GM12878 (cell line): ENCODE data around the gene CAMKMT. TPM values are rescaled to one million over a fixed set of nuclear protein-coding genes. Genes with fewer than 3 reads are reported as not detected.

Source experiments
- ATAC-seq: fragments of 200-7000 bp; cut with Tn5 transposase; 3 replicates; pipeline ENCODE4 v1.9.1; 2020; ENCODE audit warnings: mild to moderate bottlenecking, moderate library complexity
- BruUV-seq: library from RNA; stranded (reverse); fragments of 400-500 nt; replicated peaks from 2 replicates; lab custom pipeline; 2021; lab: Mats Ljungman, UMichigan
- CTCF ChIA-PET: fragments of 300-600 bp; sonication (Branson Sonifier 250); formaldehyde crosslinking; extraction: SDS; loops from one replicate; lab custom pipeline; 2021; ENCODE audit warnings: inconsistent platforms; lab: Yijun Ruan, JAX
- POLR2A ChIA-PET: fragments of 350-600 bp; formaldehyde crosslinking; extraction: SDS; loops from one replicate; lab custom pipeline; 2021; ENCODE audit warnings: inconsistent platforms; lab: Charles Lee
- RAD21 ChIA-PET: fragments of 300-600 bp; sonication (Branson Sonifier 250); formaldehyde crosslinking; loops from one replicate; lab custom pipeline; 2023; ENCODE audit warnings: antibody characterized with exemption; ENCODE audit not compliant: unreplicated experiment; lab: Charles Lee
- SMC1A ChIA-PET: fragments of 300-600 bp; sonication (Branson Sonifier 250); formaldehyde crosslinking; loops from one replicate; lab custom pipeline; 2023; ENCODE audit not compliant: unreplicated experiment, uncharacterized antibody; lab: Charles Lee
- DNase-seq: peaks from one replicate; pipeline ENCODE4 v3.0.0-alpha.2; 2011; ENCODE audit warnings: low read depth, low spot score
- FAIRE-seq: peaks from 3 replicates; lab custom pipeline; 2011; peaks lifted over from hg19 to GRCh38; lab: Jason Lieb, UNC
- H2AFZ ChIP-seq: 2 replicates; pipeline ENCODE4 v1.6.0; 2011; ENCODE audit warnings: low read depth, low read length, control low read depth; ENCODE audit not compliant: control insufficient read depth
- H3K27ac ChIP-seq: 2 replicates; pipeline ENCODE4 v1.5.1; 2011; ENCODE audit warnings: control low read depth; ENCODE audit not compliant: control insufficient read depth, insufficient read depth
- H3K27me3 ChIP-seq, 2 experiments: replicated peaks in 1 of 2; 2 replicates each; pipeline versions ENCODE4 v1.6.0 to v1.6.1; 2011; ENCODE audit warnings: low read length in 1 of 2; ENCODE audit not compliant: control insufficient read depth in 2 of 2, insufficient read depth in 2 of 2
- H3K36me3 ChIP-seq, 2 experiments: 2 replicates each; pipeline ENCODE4 v1.5.1; 2011; ENCODE audit warnings: low read length in 1 of 2; ENCODE audit not compliant: control insufficient read depth in 2 of 2, insufficient read depth in 2 of 2
- H3K4me1 ChIP-seq: 2 replicates; pipeline ENCODE4 v1.6.1; 2011; ENCODE audit warnings: mild to moderate bottlenecking, low read length, moderate library complexity, mixed read lengths; ENCODE audit not compliant: control insufficient read depth, insufficient read depth
- H3K4me2 ChIP-seq: 2 replicates; pipeline ENCODE4 v1.6.0; 2011; ENCODE audit warnings: control low read depth; ENCODE audit not compliant: control insufficient read depth, insufficient read depth
- H3K4me3 ChIP-seq: fragments of 200-600 bp; sonication (generic); 2 replicates; pipeline ENCODE4 v1.5.1; 2016
- H3K79me2 ChIP-seq: 2 replicates; pipeline ENCODE4 v1.6.0; 2011; ENCODE audit warnings: low read length; ENCODE audit not compliant: control insufficient read depth, insufficient read depth
- H3K9ac ChIP-seq: 2 replicates; pipeline ENCODE4 v1.8.0; 2011; ENCODE audit warnings: low read length, control low read depth, mixed read lengths; ENCODE audit not compliant: control insufficient read depth, insufficient read depth
- H3K9me3 ChIP-seq: replicated peaks from 3 replicates; pipeline ENCODE4 v1.5.1; 2011; ENCODE audit warnings: mild to moderate bottlenecking, low read length; ENCODE audit not compliant: control insufficient read depth, insufficient read depth
- H4K20me1 ChIP-seq: 2 replicates; pipeline ENCODE4 v1.6.0; 2011; ENCODE audit not compliant: control insufficient read depth, insufficient read depth
- BMI1 ChIP-seq: fragments of 450-650 bp; IDR thresholded peaks from 2 replicates; pipeline ENCODE4 v1.6.1; 2016; ENCODE audit warnings: mild to moderate bottlenecking, moderate library complexity, borderline replicate concordance
- CREB1 ChIP-seq: IDR thresholded peaks from 2 replicates; pipeline ENCODE4 v1.6.1; 2012; ENCODE audit warnings: low read depth, mild to moderate bottlenecking, inconsistent platforms
- CTCF ChIP-seq, 3 experiments: IDR thresholded peaks in 2 of 3; conservative IDR thresholded peaks in 1 of 3; 2 replicates each; pipeline ENCODE4 v1.5.1; 2011; ENCODE audit warnings: low read depth in 3 of 3, low read length in 3 of 3, mild to moderate bottlenecking in 3 of 3, control low read depth in 2 of 3, moderate library complexity in 2 of 3, inconsistent platforms in 1 of 3, mixed read lengths in 1 of 3; ENCODE audit not compliant: control insufficient read depth in 2 of 3, insufficient read depth in 1 of 3; ENCODE audit errors: extremely low read depth in 1 of 3
- FOXK2 ChIP-seq: fragments of 450-650 bp; IDR thresholded peaks from 2 replicates; pipeline ENCODE4 v1.6.1; 2017; ENCODE audit warnings: mild to moderate bottlenecking, moderate library complexity
- NFYA ChIP-seq: IDR thresholded peaks from 2 replicates; pipeline ENCODE4 v1.6.1; 2011; ENCODE audit warnings: low read depth, mild to moderate bottlenecking, low read length, improper control_type of control experiment, borderline replicate concordance
- NFYB ChIP-seq: IDR thresholded peaks from 2 replicates; pipeline ENCODE4 v1.6.1; 2011; ENCODE audit warnings: low read depth, mild to moderate bottlenecking, low read length, improper control_type of control experiment, moderate library complexity; ENCODE audit not compliant: insufficient read depth
- PAX8 ChIP-seq: fragments of 450-650 bp; IDR thresholded peaks from 2 replicates; pipeline ENCODE4 v1.6.1; 2017; ENCODE audit warnings: mild to moderate bottlenecking, moderate library complexity
- PRDM15 ChIP-seq: fragments of 450-650 bp; formaldehyde crosslinking; IDR thresholded peaks from 2 replicates; pipeline ENCODE4 v1.4.0; 2020; ENCODE audit warnings: mild to moderate bottlenecking, moderate library complexity
- RELA ChIP-seq: fragments of 450-650 bp; IDR thresholded peaks from 2 replicates; pipeline ENCODE4 v1.8.0; 2014; ENCODE audit warnings: borderline replicate concordance; ENCODE audit not compliant: partially characterized antibody
- RELB ChIP-seq: fragments of 450-650 bp; IDR thresholded peaks from 2 replicates; pipeline ENCODE4 v1.6.1; 2017; ENCODE audit warnings: low read depth, mild to moderate bottlenecking, moderate library complexity
- RFX5 ChIP-seq: IDR thresholded peaks from 2 replicates; pipeline ENCODE4 v1.6.1; 2011; ENCODE audit warnings: low read depth, low read length, improper control_type of control experiment
- SIX5 ChIP-seq: IDR thresholded peaks from 2 replicates; pipeline ENCODE4 v1.6.1; 2011; ENCODE audit warnings: mild to moderate bottlenecking, low read depth, low read length, moderate library complexity; ENCODE audit not compliant: severe bottlenecking
- TAF1 ChIP-seq: IDR thresholded peaks from 2 replicates; pipeline ENCODE4 v1.6.1; 2011; ENCODE audit warnings: mild to moderate bottlenecking, low read depth, low read length, borderline replicate concordance
- TCF7 ChIP-seq: IDR thresholded peaks from 2 replicates; pipeline ENCODE4 v1.6.1; 2014; ENCODE audit warnings: antibody characterized with exemption, borderline replicate concordance
- ZBED1 ChIP-seq: IDR thresholded peaks from 2 replicates; pipeline ENCODE4 v1.6.1; 2016; ENCODE audit warnings: borderline replicate concordance
- ZBTB33 ChIP-seq: fragments of 450-650 bp; IDR thresholded peaks from 2 replicates; pipeline ENCODE4 v1.6.1; 2017; ENCODE audit warnings: mild to moderate bottlenecking
- WGBS: methylation state at CpG from one replicate; pipeline ENCODE4 v1.1.6; 2016; ENCODE audit warnings: low lambda C conversion rate; ENCODE audit not compliant: insufficient replicate concordance, insufficient coverage; ENCODE audit errors: missing lambda C conversion rate; 5-methylcytosine and 5-hydroxymethylcytosine counted together
- in situ Hi-C: fragments of 300-500 bp; cut with MboI; formaldehyde crosslinking; loops from 9 replicates; pipeline ENCODE4 v1.14.3; 2018; ENCODE audit warnings: mixed read lengths
- intact Hi-C: fragments of 100-400 bp; cut with micrococcal nuclease; formaldehyde crosslinking; loops from one replicate; pipeline ENCODE4 v1.14.2; 2022; ENCODE audit not compliant: unreplicated experiment
- polyA plus RNA-seq, 11 experiments: library from polyadenylated mRNA; depleted of rRNA in 4 of 11; unstranded in 6 of 11; stranded (reverse) in 5 of 11; fragments of >200 nt; fragmentation: Nextera tagmentation in 4 of 11; fragmentation: Illumina TruSeq in 1 of 11; extraction: Ambion mirVana in 4 of 11; extraction: Trizol in 1 of 11; gene quantifications; 1 replicate in 1 of 11; 2 replicates in 10 of 11; pipeline versions ENCODE4 v1.2.1 to v1.2.3, GENCODE V29; 2011 to 2016; ENCODE audit warnings: inconsistent platforms in 2 of 11, missing spikeins in 2 of 11, low read depth in 1 of 11
- total RNA-seq, 4 experiments: library from RNA; depleted of rRNA in 3 of 4; stranded (reverse); fragments of >200 nt in 3 of 4; fragmentation: Illumina TruSeq in 1 of 4; extraction: Trizol in 1 of 4; gene quantifications; 2 replicates each; pipeline versions ENCODE4 v1.2.1 to v1.2.3, GENCODE V29; 2013 to 2021

Gene CAMKMT
- total and polyA plus RNA-seq, 10 of the 15 experiments (the other 5 are each of a cell fraction or from before 2014, with no cell fraction given): 2.7 to 16.0 (median 11.8) TPM

GRCh38 chr2:44742057-44742456 lies 380.3 kb downstream of the CAMKMT start:
- no peaks in the 10 kb centered on the region for H3K27me3 ChIP-seq
- intact Hi-C loops (no loop called here), in situ Hi-C loops (no loop called here)
- no peak for FAIRE-seq
- POLR2A ChIA-PET: no interaction called here
- no TSS peak for BruUV-seq
- ATAC-seq: no peak
- H3K9ac ChIP-seq: no peak overlapping the region
- peaks cover 3% of the 10 kb centered on the region; the same call in 2 of the 3 replicates for H3K9me3 ChIP-seq
- no peaks in the 10 kb centered on the region for H4K20me1 ChIP-seq
- H3K4me3 ChIP-seq: no peak overlapping the region
- H3K27ac ChIP-seq: no peak overlapping the region
- RAD21 ChIA-PET: interaction anchor here (0.9 kb wide), 1 partner anchor 238 kb away, joined by 3 read pairs; no protein-coding TSS in a partner anchor
- no peaks in the 10 kb centered on the region for H3K4me1 ChIP-seq
- no peaks in the 10 kb centered on the region for H3K36me3 ChIP-seq
- no peak overlapping the region for H3K4me2 ChIP-seq
- SMC1A ChIA-PET: no interaction called here
- no peak overlapping the region for H2AFZ ChIP-seq
- H3K79me2 ChIP-seq: no peaks in the 10 kb centered on the region
- WGBS: 97% methylated on average over 3 of the region's 3 CpGs
- DNase-seq: no peak
- CTCF ChIA-PET: interaction anchor here (1.4 kb wide), 1 partner anchor 10 kb away, joined by 5 read pairs; no protein-coding TSS in a partner anchor
- TF ChIP-seq ZBED1: no peak
- no peak for TF ChIP-seq RELA
- TF ChIP-seq PRDM15: no peak
- TF ChIP-seq NFYB: no peak
- TF ChIP-seq SIX5: no peak
- no peak for TF ChIP-seq TAF1
- no peak for TF ChIP-seq TCF7
- TF ChIP-seq CTCF (IDR thresholded peaks at IDR 0.05 in 2 of 3, conservative IDR thresholded peaks at IDR 0.05 in 1 of 3; ENCODE audit: control insufficient read depth in 2 of 3, extremely low read depth in 1 of 3, insufficient read depth in 1 of 3, low read depth in 3 of 3, low read length in 3 of 3): no peak
- TF ChIP-seq ZBTB33: no peak
- TF ChIP-seq PAX8: no peak
- TF ChIP-seq RELB: no peak
- TF ChIP-seq NFYA: no peak
- no peak for TF ChIP-seq BMI1
- no peak for TF ChIP-seq FOXK2
- TF ChIP-seq RFX5: no peak
- TF ChIP-seq CREB1: no peak
